ENCODE data around the gene GLI2. TPM values are rescaled to one million over a fixed set of nuclear protein-coding genes. Genes with fewer than 3 reads are reported as not detected.
A peak's percentile ranks its signal among the peaks of the same experiment; 100 is the strongest.

Gene GLI2
- total and polyA plus RNA-seq, 2 of the 13 experiments (the other 11 are each of a cell fraction or from before 2014, with no cell fraction given): not detected

GRCh38 chr2:120740375-120740764 is 4.7 kb downstream of the GLI2 start:
- no peaks in the 10 kb centered on the region for H3K9me3 ChIP-seq (ENCODE audit: low read length)
- H4K20me1 ChIP-seq (ENCODE audit: insufficient read depth, low read length): no peaks in the 10 kb centered on the region; the same call in 1 of the 2 replicates
- BruUV-seq (replicated peaks): no TSS peak
- TF ChIP-seq SSRP1 (CRISPR knock-in tag; IDR thresholded peaks at IDR 0.05) (no peak), CBX2 (IDR thresholded peaks at IDR 0.05; ENCODE audit: low read depth, low read length) (0 out of 2 replicates have a peak, but pooled peaks have one; percentile 11), CBX2 (CRISPR knock-in tag; IDR thresholded peaks at IDR 0.05; ENCODE audit: low read depth) (no peak), RFX1 (IDR thresholded peaks at IDR 0.05) (no peak)
- H3K36me3 ChIP-seq (replicated peaks in 1 of 2; ENCODE audit: control insufficient read depth in 1 of 2, insufficient read depth in 2 of 2, low read length in 2 of 2): no peaks in the 10 kb centered on the region
- intact Hi-C loops (cut with micrococcal nuclease; ENCODE audit: unreplicated experiment): no loop called here
- H3K27ac ChIP-seq (ENCODE audit: extremely low read length, insufficient read depth, low read length): no peak overlapping the region
- FAIRE-seq (no peak), DNase-seq (ENCODE audit: low spot score) (no peak), ATAC-seq (no peak)
- in situ Hi-C loops (cut with HindIII; ENCODE audit: extremely low pct_ligation_motif_present, low pct_unique_long_range_greater_than_20kb): no loop called here
- H3K9ac ChIP-seq (ENCODE audit: insufficient read depth, low read depth, low read length): no peak overlapping the region
- peaks cover 18 to 98% of the 10 kb centered on the region in 2 experiments for H3K27me3 ChIP-seq (ENCODE audit: control insufficient read depth in 1 of 2, insufficient read depth in 2 of 2, low read length in 2 of 2)
- POLR2A ChIA-PET: no interaction called here
- H3K79me2 ChIP-seq (ENCODE audit: insufficient read depth, low read length): no peaks in the 10 kb centered on the region
- H2AFZ ChIP-seq (ENCODE audit: low read length): no peak overlapping the region
- peaks cover 13% of the 10 kb centered on the region; the same call in 1 of the 2 replicates for H3K4me1 ChIP-seq (ENCODE audit: insufficient read depth, low read length)
- WGBS (ENCODE audit: low lambda C conversion rate): 21% methylated on average over 8 of the region's 8 CpGs
- no peak overlapping the region for H3K4me2 ChIP-seq (ENCODE audit: low read depth, low read length)
- no peak overlapping the region for H3K4me3 ChIP-seq (replicated peaks in 1 of 3; ENCODE audit: insufficient read depth in 1 of 3, low read depth in 2 of 3, low read length in 3 of 3)
- CTCF ChIA-PET (ENCODE audit: low intra/inter-chr PET ratio, low total read pairs): interaction anchor here (0.6 kb wide), 1 partner anchor 317 kb away, joined by 3 read pairs; no protein-coding TSS in a partner anchor

DNA sequence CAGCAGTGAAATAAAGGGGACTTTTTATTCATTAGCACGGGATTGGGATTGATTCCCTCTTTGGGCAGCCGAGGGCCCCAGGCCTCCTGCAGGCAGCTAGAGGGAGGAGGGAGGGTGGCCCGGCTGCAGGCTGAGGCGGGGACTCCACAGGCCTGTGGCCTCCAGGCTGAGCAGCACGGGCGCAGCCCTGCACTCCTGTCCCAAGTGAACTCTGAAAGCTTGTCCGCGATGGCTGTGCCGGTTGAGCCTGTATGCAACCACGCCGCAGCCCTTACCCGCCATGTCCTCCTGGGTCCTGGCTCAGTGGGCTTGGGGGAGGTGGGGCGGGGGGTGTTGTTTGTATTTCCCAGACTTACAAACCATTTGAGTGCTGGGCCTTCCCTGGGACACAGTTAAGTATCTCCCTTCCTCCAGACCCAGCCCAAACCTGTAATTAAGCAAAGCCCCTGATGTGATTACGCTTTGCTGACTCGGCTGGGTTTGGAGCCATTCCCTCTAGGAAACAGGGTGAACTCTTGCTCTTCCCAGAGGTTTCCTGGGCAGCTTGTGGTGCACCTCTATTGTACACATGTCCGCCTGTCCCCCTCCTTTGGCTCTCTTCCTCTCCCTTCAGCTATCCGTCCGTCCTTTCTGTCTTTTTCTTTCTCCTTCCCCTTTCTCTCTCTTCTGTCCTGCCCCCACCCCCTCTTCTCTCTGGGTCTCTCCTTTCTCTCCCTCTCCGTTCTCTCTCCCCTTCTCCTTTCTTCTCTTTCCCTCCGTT is 5.3 kb downstream of the GLI2 start:
- H3K4me3 ChIP-seq (replicated peaks in 1 of 3; ENCODE audit: insufficient read depth in 1 of 3, low read depth in 2 of 3, low read length in 3 of 3): no peak overlapping the region
- intact Hi-C loops (cut with micrococcal nuclease; ENCODE audit: unreplicated experiment): no loop called here
- no peak overlapping the region for H2AFZ ChIP-seq (ENCODE audit: low read length)
- H3K36me3 ChIP-seq (replicated peaks in 1 of 2; ENCODE audit: control insufficient read depth in 1 of 2, insufficient read depth in 2 of 2, low read length in 2 of 2): no peaks in the 10 kb centered on the region
- no peak for FAIRE-seq
- no peak overlapping the region for H3K4me2 ChIP-seq (ENCODE audit: low read depth, low read length)
- ATAC-seq: peak; percentile 50
- TF ChIP-seq MAFK (conservative IDR thresholded peaks at IDR 0.05 in 1 of 2, IDR thresholded peaks at IDR 0.05 in 1 of 2; ENCODE audit: low read length in 2 of 2) (peak; percentile 31 to 35; a peak in 2 of 4 replicates), ZNF235 (CRISPR knock-in tag; IDR thresholded peaks at IDR 0.05; ENCODE audit: borderline replicate concordance) (no peak)
- TF ChIP-seq, protein P1, sequence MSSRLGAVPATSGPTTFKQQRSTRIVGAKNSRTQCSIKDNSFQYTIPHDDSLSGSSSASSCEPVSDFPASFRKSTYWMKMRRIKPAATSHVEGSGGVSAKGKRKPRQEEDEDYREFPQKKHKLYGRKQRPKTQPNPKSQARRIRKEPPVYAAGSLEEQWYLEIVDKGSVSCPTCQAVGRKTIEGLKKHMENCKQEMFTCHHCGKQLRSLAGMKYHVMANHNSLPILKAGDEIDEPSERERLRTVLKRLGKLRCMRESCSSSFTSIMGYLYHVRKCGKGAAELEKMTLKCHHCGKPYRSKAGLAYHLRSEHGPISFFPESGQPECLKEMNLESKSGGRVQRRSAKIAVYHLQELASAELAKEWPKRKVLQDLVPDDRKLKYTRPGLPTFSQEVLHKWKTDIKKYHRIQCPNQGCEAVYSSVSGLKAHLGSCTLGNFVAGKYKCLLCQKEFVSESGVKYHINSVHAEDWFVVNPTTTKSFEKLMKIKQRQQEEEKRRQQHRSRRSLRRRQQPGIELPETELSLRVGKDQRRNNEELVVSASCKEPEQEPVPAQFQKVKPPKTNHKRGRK (CRISPR knock-in tag; IDR thresholded peaks at IDR 0.05): peak; percentile 83; the same call in 1 of the 2 replicates
- CTCF ChIA-PET (ENCODE audit: low intra/inter-chr PET ratio, low total read pairs): no interaction called here
- no peak overlapping the region for H3K27ac ChIP-seq (ENCODE audit: extremely low read length, insufficient read depth, low read length)
- no peak overlapping the region for H3K9ac ChIP-seq (ENCODE audit: insufficient read depth, low read depth, low read length)
- H3K4me1 ChIP-seq (ENCODE audit: insufficient read depth, low read length): peaks cover 13% of the 10 kb centered on the region; the same call in 1 of the 2 replicates
- 34% methylated on average over 16 of the region's 20 CpGs for WGBS (ENCODE audit: low lambda C conversion rate)
- no peaks in the 10 kb centered on the region for H3K9me3 ChIP-seq (ENCODE audit: low read length)
- POLR2A ChIA-PET: no interaction called here
- H3K79me2 ChIP-seq (ENCODE audit: insufficient read depth, low read length): no peaks in the 10 kb centered on the region
- no TSS peak for BruUV-seq (replicated peaks)
- DNase-seq (ENCODE audit: low spot score): no peak
- peaks cover 18 to 98% of the 10 kb centered on the region in 2 experiments for H3K27me3 ChIP-seq (ENCODE audit: control insufficient read depth in 1 of 2, insufficient read depth in 2 of 2, low read length in 2 of 2)
- H4K20me1 ChIP-seq (ENCODE audit: insufficient read depth, low read length): no peaks in the 10 kb centered on the region; the same call in 1 of the 2 replicates
- in situ Hi-C loops (cut with HindIII; ENCODE audit: extremely low pct_ligation_motif_present, low pct_unique_long_range_greater_than_20kb): no loop called here
